H1 (cell line): ENCODE measurements around the gene TM2D1. TPM values are rescaled to one million over a fixed set of nuclear protein-coding genes. Genes with fewer than 3 reads are reported as not detected.

Source experiments
- CTCF ChIA-PET: fragments of 300-600 bp; sonication (Branson Sonifier 250); formaldehyde crosslinking; loops from one replicate; lab custom pipeline; 2021; ENCODE audit not compliant: partially characterized antibody; lab: Charles Lee
- POLR2A ChIA-PET: fragments of 300-600 bp; sonication (Branson Sonifier 250); formaldehyde crosslinking; loops from one replicate; lab custom pipeline; 2021; ENCODE audit warnings: inconsistent platforms; ENCODE audit not compliant: partially characterized antibody; lab: Charles Lee
- DNase-seq, 2 experiments: peaks; one replicate each; pipeline versions ENCODE4 v3.0.0 to v3.0.0-alpha.2; 2010 to 2022; ENCODE audit warnings: low spot score in 2 of 2, low read depth in 1 of 2, mixed read lengths in 1 of 2
- FAIRE-seq: peaks from 2 replicates; lab custom pipeline; 2011; peaks lifted over from hg19 to GRCh38; lab: Jason Lieb, UNC
- H2AFZ ChIP-seq: 2 replicates; pipeline ENCODE4 v1.8.1; 2012; ENCODE audit warnings: low read length, inconsistent platforms
- H2AK5ac ChIP-seq: 2 replicates; pipeline ENCODE4 v1.6.1; 2013; ENCODE audit warnings: low read depth, low read length
- H2BK120ac ChIP-seq: replicated peaks from 2 replicates; pipeline ENCODE3; 2013; ENCODE audit warnings: low read depth, low read length, inconsistent platforms
- H2BK12ac ChIP-seq: 2 replicates; pipeline ENCODE4 v1.6.1; 2013; ENCODE audit warnings: low read depth, low read length
- H2BK15ac ChIP-seq: 2 replicates; pipeline ENCODE4 v1.6.1; 2013; ENCODE audit warnings: low read length
- H2BK20ac ChIP-seq: 2 replicates; pipeline ENCODE4 v1.6.1; 2013; ENCODE audit warnings: low read length
- H2BK5ac ChIP-seq: 2 replicates; pipeline ENCODE4 v1.6.1; 2013; ENCODE audit warnings: low read depth, low read length
- H3K14ac ChIP-seq: 2 replicates; pipeline ENCODE4 v1.6.1; 2013; ENCODE audit warnings: inconsistent platforms; ENCODE audit not compliant: insufficient read length
- H3K18ac ChIP-seq: 2 replicates; pipeline ENCODE4 v1.6.1; 2013; ENCODE audit warnings: low read length; ENCODE audit errors: extremely low read depth
- H3K23ac ChIP-seq: 2 replicates; pipeline ENCODE4 v1.6.1; 2013; ENCODE audit warnings: inconsistent platforms; ENCODE audit not compliant: insufficient read length
- H3K23me2 ChIP-seq: 2 replicates; pipeline ENCODE4 v1.6.1; 2013; ENCODE audit warnings: low read depth, low read length
- H3K27ac ChIP-seq: 2 replicates; pipeline ENCODE4 v1.6.1; 2011; ENCODE audit warnings: low read depth, low read length, inconsistent platforms
- H3K27me3 ChIP-seq, 4 experiments: replicated peaks in 1 of 4; 1 replicate in 1 of 4; 2 replicates in 3 of 4; pipeline versions ENCODE4 v1.6.1 to v1.8.1; 2011 to 2013; ENCODE audit warnings: low read length in 3 of 4, mild to moderate bottlenecking in 3 of 4, inconsistent platforms in 2 of 4, mixed read lengths in 2 of 4, moderate library complexity in 1 of 4; ENCODE audit not compliant: control insufficient read depth in 3 of 4, insufficient read depth in 3 of 4; ENCODE audit errors: extremely low read depth in 1 of 4
- H3K36me3 ChIP-seq, 4 experiments: 2 replicates each; pipeline versions ENCODE4 v1.6.1 to v1.8.1; 2011 to 2013; ENCODE audit warnings: mild to moderate bottlenecking in 4 of 4, low read length in 3 of 4, moderate library complexity in 2 of 4, control low read depth in 1 of 4, inconsistent platforms in 1 of 4; ENCODE audit not compliant: insufficient read depth in 4 of 4, control insufficient read depth in 2 of 4
- H3K4ac ChIP-seq: replicated peaks from 2 replicates; pipeline ENCODE3; 2013; ENCODE audit warnings: low read length, low read depth, mixed read lengths, inconsistent platforms; ENCODE audit not compliant: insufficient read length
- H3K4me1 ChIP-seq, 4 experiments: replicated peaks in 1 of 4; 1 replicate in 1 of 4; 2 replicates in 3 of 4; pipeline versions ENCODE4 v1.6.1 to v1.8.1; 2011 to 2013; ENCODE audit warnings: low read length in 3 of 4, inconsistent platforms in 2 of 4, mixed read lengths in 1 of 4; ENCODE audit not compliant: insufficient read depth in 4 of 4, control insufficient read depth in 3 of 4
- H3K4me2 ChIP-seq, 2 experiments: 2 replicates each; pipeline versions ENCODE4 v1.6.1 to v1.8.1; 2011 to 2013; ENCODE audit warnings: low read depth in 2 of 2, low read length in 2 of 2, control low read depth in 1 of 2, inconsistent platforms in 1 of 2, mild to moderate bottlenecking in 1 of 2; ENCODE audit not compliant: insufficient read depth in 1 of 2
- H3K4me3 ChIP-seq, 4 experiments: fragments of 200-600, 300-600 bp in 1 of 4; sonication (generic), shearing (Covaris generic), sonication (Bioruptor Twin) in 1 of 4; 2 replicates each; pipeline versions ENCODE4 v1.5.1 to v1.8.1; 2011 to 2016; ENCODE audit warnings: low read length in 4 of 4, low read depth in 3 of 4, control low read depth in 2 of 4, inconsistent platforms in 2 of 4, mild to moderate bottlenecking in 2 of 4, mixed read lengths in 1 of 4, moderate library complexity in 1 of 4; ENCODE audit not compliant: insufficient read depth in 2 of 4; ENCODE audit errors: extremely low read depth in 1 of 4
- H3K56ac ChIP-seq: replicated peaks from 2 replicates; pipeline ENCODE3; 2013; ENCODE audit warnings: low read depth, mild to moderate bottlenecking, mixed read lengths, low read length, inconsistent platforms; ENCODE audit not compliant: insufficient read length
- H3K79me1 ChIP-seq: 2 replicates; pipeline ENCODE4 v1.6.1; 2013; ENCODE audit warnings: low read depth, low read length, control low read depth
- H3K79me2 ChIP-seq, 2 experiments: 2 replicates each; pipeline versions ENCODE4 v1.6.1 to v1.8.1; 2012 to 2013; ENCODE audit warnings: low read length in 2 of 2, mild to moderate bottlenecking in 2 of 2, inconsistent platforms in 1 of 2; ENCODE audit not compliant: insufficient read depth in 2 of 2, control insufficient read depth in 1 of 2
- H3K9ac ChIP-seq, 4 experiments: replicated peaks in 1 of 4; 1 replicate in 1 of 4; 2 replicates in 3 of 4; pipeline versions ENCODE4 v1.6.1 to v1.8.1; 2011 to 2013; ENCODE audit warnings: low read depth in 3 of 4, low read length in 3 of 4, control low read depth in 2 of 4, mild to moderate bottlenecking in 2 of 4, moderate library complexity in 2 of 4, inconsistent platforms in 1 of 4; ENCODE audit errors: extremely low read depth in 1 of 4
- H3K9me3 ChIP-seq, 2 experiments: 2 replicates each; pipeline versions ENCODE4 v1.6.1 to v1.8.1; 2012 to 2013; ENCODE audit warnings: mild to moderate bottlenecking in 2 of 2, moderate library complexity in 2 of 2, control low read depth in 1 of 2, inconsistent platforms in 1 of 2, low read depth in 1 of 2, low read length in 1 of 2, mixed read lengths in 1 of 2; ENCODE audit not compliant: insufficient read depth in 2 of 2
- H4K20me1 ChIP-seq, 2 experiments: replicated peaks in 1 of 2; 2 replicates each; pipeline versions ENCODE3 to v1.8.1; 2011 to 2013; ENCODE audit warnings: inconsistent platforms in 2 of 2, low read length in 2 of 2, mild to moderate bottlenecking in 1 of 2; ENCODE audit not compliant: insufficient read depth in 2 of 2, control insufficient read depth in 1 of 2
- H4K5ac ChIP-seq: 2 replicates; pipeline ENCODE4 v1.6.1; 2013; ENCODE audit warnings: low read length, low read depth, mixed read lengths, inconsistent platforms; ENCODE audit not compliant: insufficient read length
- H4K8ac ChIP-seq: 2 replicates; pipeline ENCODE4 v1.8.0; 2013; ENCODE audit warnings: mild to moderate bottlenecking, moderate library complexity, low read length, inconsistent platforms; ENCODE audit not compliant: insufficient read depth; ENCODE audit errors: extremely low read depth
- H4K91ac ChIP-seq: replicated peaks from 2 replicates; pipeline ENCODE3; 2013; ENCODE audit warnings: low read length, mixed read lengths, inconsistent platforms; ENCODE audit not compliant: insufficient read length
- ATF2 ChIP-seq: IDR thresholded peaks from 2 replicates; pipeline ENCODE4 v1.6.1; 2012; ENCODE audit warnings: low read length, inconsistent platforms
- ATF3 ChIP-seq: IDR thresholded peaks from 2 replicates; pipeline ENCODE4 v1.6.1; 2011; ENCODE audit warnings: low read depth, mild to moderate bottlenecking, low read length; ENCODE audit not compliant: insufficient read depth
- BACH1 ChIP-seq: IDR thresholded peaks from 2 replicates; pipeline ENCODE4 v1.6.1; 2012; ENCODE audit warnings: low read length, improper control_type of control experiment
- CTBP2 ChIP-seq: IDR thresholded peaks from 2 replicates; pipeline ENCODE4 v1.7.0; 2011; ENCODE audit warnings: borderline replicate concordance, mild to moderate bottlenecking, moderate library complexity, mixed read lengths, low read length; ENCODE audit not compliant: insufficient read depth, insufficient read length
- EGR1 ChIP-seq: IDR thresholded peaks from 2 replicates; pipeline ENCODE4 v1.6.1; 2011; ENCODE audit warnings: low read depth, low read length, borderline replicate concordance
- JUN ChIP-seq: IDR thresholded peaks from 2 replicates; pipeline ENCODE4 v1.6.1; 2011; ENCODE audit warnings: low read depth, mild to moderate bottlenecking, improper control_type of control experiment, low read length
- KDM1A ChIP-seq: fragments of 200-600, 300-600 bp; sonication (generic); IDR thresholded peaks from 2 replicates; pipeline ENCODE4 v1.7.1; 2016; ENCODE audit warnings: mild to moderate bottlenecking, low read length, borderline replicate concordance
- SIN3A ChIP-seq, 2 experiments: IDR thresholded peaks in 1 of 2; conservative IDR thresholded peaks in 1 of 2; 2 replicates each; pipeline ENCODE4 v1.6.1; 2011 to 2012; ENCODE audit warnings: low read length in 2 of 2, improper control_type of control experiment in 1 of 2, low read depth in 1 of 2, mild to moderate bottlenecking in 1 of 2
- SUZ12 ChIP-seq: fragments of 200-600 bp; sonication (generic); IDR thresholded peaks from 2 replicates; pipeline ENCODE4 v1.6.1; 2012; ENCODE audit warnings: mild to moderate bottlenecking, inconsistent platforms, low read length, moderate library complexity, mixed read lengths
- polyA plus RNA-seq, 7 experiments: library from polyadenylated mRNA; depleted of rRNA in 3 of 7; stranded (reverse) in 5 of 7; unstranded in 2 of 7; fragments of >200 nt in 5 of 7; fragments of 200-250 nt in 2 of 7; gene quantifications; 1 replicate in 5 of 7; 2 replicates in 1 of 7; 4 replicates in 1 of 7; pipeline versions ENCODE4 v1.2.1 to v1.2.3, GENCODE V29; 2011 to 2013; ENCODE audit warnings: missing spikeins in 2 of 7, mixed read lengths in 2 of 7
- total RNA-seq: library from RNA; stranded (reverse); fragmentation: NEBNext Ultra II Directional; extraction: Animal tissue kit (Norgen Biotek cat#: 25700); gene quantifications from 2 replicates; pipeline ENCODE4 v1.2.1, GENCODE V29; 2021
- TF ChIP-seq, protein P1 (sequence below): IDR thresholded peaks from 2 replicates; pipeline ENCODE4 v1.6.1; 2012; ENCODE audit warnings: inconsistent platforms

The TM2D1 gene
- total and polyA plus RNA-seq, 2 of the 8 experiments (the other 6 are each of a cell fraction or from before 2014, with no cell fraction given): 17.7 to 20.5 TPM

DNA sequence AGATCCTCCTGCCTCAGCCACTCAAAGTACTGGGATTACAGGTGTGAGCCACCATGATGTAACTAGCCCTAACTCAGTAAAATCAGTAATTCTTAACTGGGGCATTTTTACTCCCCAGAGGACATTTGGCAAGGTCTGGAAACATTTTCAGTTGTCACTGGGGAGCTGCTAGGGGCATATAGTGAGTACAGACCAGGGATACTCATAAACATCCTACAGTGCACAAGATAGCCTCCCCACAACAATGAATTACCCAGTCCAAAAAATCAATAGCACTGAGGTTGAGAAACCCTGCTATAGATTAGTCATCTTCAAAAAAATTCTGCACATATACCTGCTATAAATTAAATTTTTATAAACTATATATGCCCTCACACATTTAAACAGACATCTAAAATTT is 13.0 kb downstream of the TM2D1 start:
- no peak overlapping the region for H3K56ac ChIP-seq

More for the DNA sequence above, 13.0 kb downstream of the TM2D1 start:
- no peaks in the 10 kb centered on the region; a peak in 1 of 4 replicates for H3K79me2 ChIP-seq
- H3K79me1 ChIP-seq: no peaks in the 10 kb centered on the region
- no peaks in the 10 kb centered on the region; the same call in 1 of the 2 replicates for H3K23me2 ChIP-seq
- no peak overlapping the region for H3K18ac ChIP-seq
- H2BK5ac ChIP-seq: no peak overlapping the region
- H2BK15ac ChIP-seq: no peak overlapping the region
- no peak overlapping the region for H3K14ac ChIP-seq
- H2AK5ac ChIP-seq: no peak overlapping the region
- H3K4me3 ChIP-seq: no peak overlapping the region
- H3K9me3 ChIP-seq: no peaks in the 10 kb centered on the region
- TF ChIP-seq, protein P1, sequence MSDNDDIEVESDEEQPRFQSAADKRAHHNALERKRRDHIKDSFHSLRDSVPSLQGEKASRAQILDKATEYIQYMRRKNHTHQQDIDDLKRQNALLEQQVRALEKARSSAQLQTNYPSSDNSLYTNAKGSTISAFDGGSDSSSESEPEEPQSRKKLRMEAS: no peak
- no peak for TF ChIP-seq SUZ12
- no peak for TF ChIP-seq BACH1
- TF ChIP-seq ATF2: no peak
- TF ChIP-seq CTBP2: no peak
- no peak for TF ChIP-seq EGR1
- no peak for TF ChIP-seq JUN
- no peak for TF ChIP-seq KDM1A
- no peak for TF ChIP-seq ATF3
- TF ChIP-seq SIN3A (conservative IDR thresholded peaks at IDR 0.05 in 1 of 2, IDR thresholded peaks at IDR 0.05 in 1 of 2; ENCODE audit: low read depth in 1 of 2, low read length in 2 of 2): no peak
- H4K20me1 ChIP-seq: peaks cover 0 to 1% of the 10 kb centered on the region in 2 experiments
- H4K91ac ChIP-seq: no peak overlapping the region
- no peak overlapping the region for H3K27ac ChIP-seq
- no peak overlapping the region for H3K4ac ChIP-seq
- no peak for FAIRE-seq
- H2BK120ac ChIP-seq: no peak overlapping the region
- H3K4me1 ChIP-seq: no peaks in the 10 kb centered on the region
- CTCF ChIA-PET: no interaction called here
- H3K23ac ChIP-seq: no peak overlapping the region
- H2AFZ ChIP-seq: no peak overlapping the region
- H2BK20ac ChIP-seq: no peak overlapping the region
- H4K5ac ChIP-seq: no peak overlapping the region
- no peak overlapping the region for H3K9ac ChIP-seq
- no peak for DNase-seq
- H3K36me3 ChIP-seq: peaks cover 0 to 25% (median 9%) of the 10 kb centered on the region in 4 experiments; a peak in 6 of 8 replicates
- no peak overlapping the region for H3K4me2 ChIP-seq
- POLR2A ChIA-PET: interaction anchor here (0.6 kb wide), 1 partner anchor 913 kb away, joined by 3 read pairs; no protein-coding TSS in a partner anchor
- no peak overlapping the region for H4K8ac ChIP-seq
- no peak overlapping the region for H2BK12ac ChIP-seq
- H3K27me3 ChIP-seq: no peaks in the 10 kb centered on the region
